Hepatocyte (in vitro differentiated cells): ENCODE measurements around the gene RALBP1. TPM values are rescaled to one million over a fixed set of nuclear protein-coding genes. Genes with fewer than 3 reads are reported as not detected.
"Not testable (repeated sequence)": the region's sequence is repeated elsewhere in the genome, so short reads cannot be mapped to it uniquely, and the experiment has no call there.

Experiments
- DNase-seq: peaks from one replicate; pipeline ENCODE4 v3.0.0-alpha.2; 2016; ENCODE audit warnings: low spot score
- H2AFZ ChIP-seq: fragments of 200-600 bp; sonication (generic); 2 replicates; pipeline ENCODE4 v1.6.0; 2016; ENCODE audit warnings: antibody characterized with exemption, mild to moderate bottlenecking
- H3K27ac ChIP-seq: fragments of 200-600 bp; sonication (generic); 2 replicates; pipeline ENCODE4 v1.5.1; 2016; ENCODE audit warnings: mild to moderate bottlenecking
- H3K27me3 ChIP-seq: fragments of 200-600 bp; sonication (generic); 2 replicates; pipeline ENCODE4 v1.6.1; 2016
- H3K36me3 ChIP-seq: fragments of 200-600 bp; sonication (generic); replicated peaks from 2 replicates; pipeline ENCODE4 v1.5.1; 2016; ENCODE audit warnings: low read depth; ENCODE audit not compliant: insufficient read depth
- H3K4me1 ChIP-seq: fragments of 200-600 bp; sonication (generic); 2 replicates; pipeline ENCODE4 v1.5.1; 2016; ENCODE audit warnings: mild to moderate bottlenecking, moderate library complexity; ENCODE audit not compliant: insufficient read depth
- H3K4me2 ChIP-seq: fragments of 200-600 bp; sonication (generic); 2 replicates; pipeline ENCODE4 v1.6.0; 2016
- H3K4me3 ChIP-seq: fragments of 200-600 bp; sonication (generic); 2 replicates; pipeline ENCODE4 v1.5.1; 2016; ENCODE audit warnings: mild to moderate bottlenecking
- H3K79me2 ChIP-seq: fragments of 200-600 bp; sonication (generic); 2 replicates; pipeline ENCODE4 v1.6.0; 2017; ENCODE audit warnings: mild to moderate bottlenecking
- H3K9me2 ChIP-seq: fragments of 200-600 bp; sonication (generic); replicated peaks from 2 replicates; pipeline ENCODE4 v1.6.0; 2017; ENCODE audit warnings: mild to moderate bottlenecking; ENCODE audit not compliant: insufficient read depth
- H3K9me3 ChIP-seq: fragments of 200-600 bp; sonication (generic); 2 replicates; pipeline ENCODE4 v1.5.1; 2016; ENCODE audit warnings: low read depth, mild to moderate bottlenecking
- H4K20me1 ChIP-seq: fragments of 200-600 bp; sonication (generic); 2 replicates; pipeline ENCODE4 v1.6.0; 2016; ENCODE audit warnings: mild to moderate bottlenecking; ENCODE audit not compliant: insufficient read depth, poor library complexity, severe bottlenecking
- EZH2 ChIP-seq: fragments of 200-600 bp; sonication (generic); IDR thresholded peaks from 2 replicates; pipeline ENCODE4 v1.6.1; 2016; ENCODE audit warnings: antibody characterized with exemption, mild to moderate bottlenecking, borderline replicate concordance
- EZH2phosphoT487 ChIP-seq: fragments of 200-600 bp; sonication (generic); IDR thresholded peaks from one replicate; pipeline ENCODE4 v1.6.1; 2018; ENCODE audit warnings: antibody characterized with exemption, mild to moderate bottlenecking, low read depth, moderate library complexity; ENCODE audit not compliant: unreplicated experiment, severe bottlenecking
- WGBS: methylation state at CpG from one replicate; pipeline ENCODE4 v1.1.6; 2016; ENCODE audit warnings: low lambda C conversion rate; ENCODE audit errors: missing lambda C conversion rate; 5-methylcytosine and 5-hydroxymethylcytosine counted together
- polyA plus RNA-seq: library from polyadenylated mRNA; unstranded; fragments of >200 nt; fragmentation: Nextera tagmentation; extraction: Ambion mirVana; gene quantifications from 2 replicates; pipeline ENCODE4 v1.2.1, GENCODE V29; 2016
- total RNA-seq: library from RNA; depleted of rRNA; stranded (reverse); fragments of >200 nt; gene quantifications from 2 replicates; pipeline ENCODE4 v1.2.3, GENCODE V29; 2014
- TF ChIP-seq, protein P1 (sequence below): fragments of 200-600 bp; sonication (generic); IDR thresholded peaks from 2 replicates; pipeline ENCODE4 v1.5.1; 2016; ENCODE audit warnings: antibody characterized with exemption, mild to moderate bottlenecking; ENCODE audit not compliant: poor library complexity

RALBP1 gene
- total and polyA plus RNA-seq, 2 experiments from 2014 or later = 41.3 to 55.0 TPM

DNA sequence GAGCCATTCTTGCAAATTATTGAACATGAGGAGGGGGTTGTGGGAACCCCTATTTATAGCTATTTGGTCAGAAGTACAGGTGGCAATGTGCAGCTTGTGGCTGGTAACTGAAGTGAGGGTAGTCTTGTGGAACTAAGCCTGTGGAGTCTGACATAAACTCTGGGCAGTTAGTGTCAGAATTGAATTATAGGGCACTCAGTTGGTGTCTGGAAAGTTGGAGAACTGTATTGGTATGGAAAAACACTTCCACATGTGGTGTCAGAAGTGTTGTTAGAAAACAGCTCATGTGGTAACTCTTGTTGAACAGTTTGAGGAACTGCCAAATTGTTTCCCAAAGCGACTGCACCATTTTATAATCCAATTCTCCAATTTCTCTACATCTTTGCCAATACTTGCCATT is 7.5 kb downstream of the RALBP1 start:
- no peaks in the 10 kb centered on the region for H3K27me3 ChIP-seq
- no peaks in the 10 kb centered on the region for H3K9me3 ChIP-seq
- H4K20me1 ChIP-seq = peaks cover 6% of the 10 kb centered on the region
- H3K4me2 ChIP-seq = no peak overlapping the region
- H3K9me2 ChIP-seq = no peaks in the 10 kb centered on the region
- no peaks in the 10 kb centered on the region for H3K4me1 ChIP-seq
- no peaks in the 10 kb centered on the region for H3K36me3 ChIP-seq
- no peak overlapping the region for H2AFZ ChIP-seq
- H3K79me2 ChIP-seq = peaks cover 99% of the 10 kb centered on the region
- WGBS = 96% methylated on average over 1 of the region's 1 CpG
- no peak for DNase-seq
- H3K27ac ChIP-seq = no peak overlapping the region
- no peak overlapping the region for H3K4me3 ChIP-seq
- TF ChIP-seq EZH2 (no peak), EZH2phosphoT487 (no peak)
- TF ChIP-seq, protein P1, sequence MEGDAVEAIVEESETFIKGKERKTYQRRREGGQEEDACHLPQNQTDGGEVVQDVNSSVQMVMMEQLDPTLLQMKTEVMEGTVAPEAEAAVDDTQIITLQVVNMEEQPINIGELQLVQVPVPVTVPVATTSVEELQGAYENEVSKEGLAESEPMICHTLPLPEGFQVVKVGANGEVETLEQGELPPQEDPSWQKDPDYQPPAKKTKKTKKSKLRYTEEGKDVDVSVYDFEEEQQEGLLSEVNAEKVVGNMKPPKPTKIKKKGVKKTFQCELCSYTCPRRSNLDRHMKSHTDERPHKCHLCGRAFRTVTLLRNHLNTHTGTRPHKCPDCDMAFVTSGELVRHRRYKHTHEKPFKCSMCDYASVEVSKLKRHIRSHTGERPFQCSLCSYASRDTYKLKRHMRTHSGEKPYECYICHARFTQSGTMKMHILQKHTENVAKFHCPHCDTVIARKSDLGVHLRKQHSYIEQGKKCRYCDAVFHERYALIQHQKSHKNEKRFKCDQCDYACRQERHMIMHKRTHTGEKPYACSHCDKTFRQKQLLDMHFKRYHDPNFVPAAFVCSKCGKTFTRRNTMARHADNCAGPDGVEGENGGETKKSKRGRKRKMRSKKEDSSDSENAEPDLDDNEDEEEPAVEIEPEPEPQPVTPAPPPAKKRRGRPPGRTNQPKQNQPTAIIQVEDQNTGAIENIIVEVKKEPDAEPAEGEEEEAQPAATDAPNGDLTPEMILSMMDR = no peak

GRCh38 chr18:9483526-9483925 is 8.2 kb downstream of the RALBP1 start:
- no peak overlapping the region for H3K4me3 ChIP-seq
- H3K36me3 ChIP-seq = no peaks in the 10 kb centered on the region
- H3K79me2 ChIP-seq = peaks cover 99% of the 10 kb centered on the region
- H2AFZ ChIP-seq = no peak overlapping the region
- no peaks in the 10 kb centered on the region for H3K9me2 ChIP-seq
- TF ChIP-seq, protein P1 = no peak
- TF ChIP-seq EZH2phosphoT487 (no peak), EZH2 (no peak)
- 98% methylated on average over 7 of the region's 7 CpGs for WGBS
- H3K4me2 ChIP-seq = no peak overlapping the region
- DNase-seq = no peak
- H3K9me3 ChIP-seq = no peaks in the 10 kb centered on the region
- no peaks in the 10 kb centered on the region for H3K27me3 ChIP-seq
- peaks cover 6% of the 10 kb centered on the region for H4K20me1 ChIP-seq
- no peak overlapping the region for H3K27ac ChIP-seq
- H3K4me1 ChIP-seq = no peaks in the 10 kb centered on the region

GRCh38 chr18:9484856-9485255 is 9.5 kb downstream of the RALBP1 start:
- H3K4me1 ChIP-seq, H3K27ac ChIP-seq, H3K36me3 ChIP-seq, H3K9me2 ChIP-seq, H3K4me3 ChIP-seq, H3K27me3 ChIP-seq, H3K9me3 ChIP-seq, H2AFZ ChIP-seq, DNase-seq, H4K20me1 ChIP-seq, H3K4me2 ChIP-seq: not testable (repeated sequence)
- 84% methylated on average over 2 of the region's 2 CpGs for WGBS
- peaks cover 99% of the 10 kb centered on the region for H3K79me2 ChIP-seq

DNA sequence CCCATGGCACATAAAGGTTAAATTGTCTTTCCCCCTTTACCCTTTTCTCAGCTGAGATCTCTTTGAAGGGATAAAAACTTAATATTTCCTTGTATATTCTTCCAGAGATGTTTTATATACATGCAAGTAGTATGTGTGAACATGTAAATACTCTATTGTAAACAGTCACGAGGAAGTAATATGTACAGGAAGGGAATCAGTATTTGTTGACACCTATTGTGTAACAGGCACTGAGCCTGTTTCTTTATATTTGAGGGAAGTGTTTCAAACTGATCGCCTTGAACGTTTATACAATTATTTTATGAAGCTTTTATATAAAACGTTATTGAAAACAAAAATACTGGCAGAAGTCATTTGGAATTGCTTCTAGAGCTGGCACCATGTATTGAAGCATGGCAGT is 13.2 kb downstream of the RALBP1 start:
- Histone ChIP-seq H3K4me3 (no peak overlapping the region), H3K27me3 (no peaks in the 10 kb centered on the region), H3K4me1 (no peaks in the 10 kb centered on the region), H2AFZ (no peak overlapping the region), H3K9me3 (no peaks in the 10 kb centered on the region), H3K36me3 (no peaks in the 10 kb centered on the region), H3K9me2 (no peaks in the 10 kb centered on the region), H3K27ac (no peak overlapping the region), H3K4me2 (no peak overlapping the region), H3K79me2 (peaks cover 99% of the 10 kb centered on the region), H4K20me1 (no peaks in the 10 kb centered on the region)
- DNase-seq = no peak
- 76% methylated on average over 4 of the region's 4 CpGs for WGBS
- no peak for TF ChIP-seq EZH2phosphoT487
- TF ChIP-seq, protein P1 = no peak
- no peak for TF ChIP-seq EZH2
